ENCODE data around the gene KIF18A.

Gene KIF18A

GRCh38 chr11:28072321-28072720 lies 35.6 kb downstream of the KIF18A start:
- H3K4me3 ChIP-seq (ENCODE audit: low read depth, low read length), result no peak overlapping the region
- DNase-seq (ENCODE audit: low read depth, low spot score), result no peak
- POLR2A ChIA-PET, result interaction anchor here (1.1 kb wide), 1 partner anchor 372 kb away, joined by 4 read pairs; the partner anchor contains the start of gene BDNF
- TF ChIP-seq CTCF (IDR thresholded peaks at IDR 0.05; ENCODE audit: insufficient read depth, low read length, missing control alignments), result no peak
- CTCF ChIA-PET, result interaction anchor here (1.0 to 1.4 kb wide), 2 partner anchors 11 to 1087 kb away, joined by 3 to 4 read pairs; no protein-coding TSS in a partner anchor

GRCh38 chr11:28071305-28071704 lies 36.7 kb downstream of the KIF18A start:
- no peak overlapping the region for H3K4me3 ChIP-seq (ENCODE audit: low read depth, low read length)
- POLR2A ChIA-PET, result no interaction called here
- CTCF ChIA-PET, result interaction anchor here (0.9 kb wide), 1 partner anchor 14 kb away, joined by 3 read pairs; no protein-coding TSS in a partner anchor

DNA sequence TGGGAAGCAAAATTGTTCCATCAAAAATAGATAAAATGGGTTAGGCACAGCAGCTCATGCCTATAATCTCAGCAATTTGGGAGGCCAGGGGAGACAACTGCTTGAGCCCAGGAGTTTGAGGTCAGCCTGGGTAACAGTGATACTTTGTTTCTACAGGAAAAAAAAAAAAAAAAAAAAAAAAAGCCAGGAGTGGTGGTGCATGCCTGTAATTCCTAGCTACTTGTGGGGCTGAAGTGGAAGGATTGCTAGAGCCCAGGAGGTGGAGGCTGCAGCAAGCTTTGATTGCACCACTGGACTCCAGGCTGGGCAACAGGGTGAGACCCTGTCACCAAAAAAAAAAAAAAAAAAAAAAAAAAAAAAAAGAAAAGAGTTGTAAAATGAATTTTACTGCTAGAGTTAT lies 49.6 kb downstream of the KIF18A start:
- peak; percentile 31 for DNase-seq (ENCODE audit: low read depth, low spot score)
- CTCF ChIA-PET, result interaction anchor here (0.7 to 1.4 kb wide), 2 partner anchors 11 to 62 kb away, joined by 3 read pairs; no protein-coding TSS in a partner anchor
- no peak for TF ChIP-seq CTCF (IDR thresholded peaks at IDR 0.05; ENCODE audit: insufficient read depth, low read length, missing control alignments)
- H3K4me3 ChIP-seq (ENCODE audit: low read depth, low read length), result no peak overlapping the region
- POLR2A ChIA-PET, result no interaction called here

More at GRCh38 chr11:28071305-28071704, 36.7 kb downstream of the KIF18A start:
- no peak for DNase-seq (ENCODE audit: low read depth, low spot score)
- no peak for TF ChIP-seq CTCF (IDR thresholded peaks at IDR 0.05; ENCODE audit: insufficient read depth, low read length, missing control alignments)

DNA sequence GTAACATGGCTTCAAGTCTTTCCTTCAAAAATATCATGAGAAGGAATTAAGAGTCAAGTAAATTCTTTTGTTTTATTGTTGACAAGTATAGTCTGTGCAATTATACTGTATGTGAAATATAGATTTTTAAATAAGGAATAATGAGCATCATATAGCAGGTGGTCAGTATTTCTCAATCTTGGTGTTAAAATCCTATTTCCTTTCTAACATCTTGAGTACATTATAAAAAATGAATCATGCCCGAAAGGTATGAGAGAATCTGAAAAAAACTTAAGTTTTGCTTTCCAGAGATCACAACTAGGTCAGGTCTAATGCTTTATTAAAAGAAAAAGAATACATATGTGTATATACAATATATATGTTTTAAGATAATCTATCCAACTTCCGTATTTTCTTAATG lies 53.1 kb downstream of the KIF18A start:
- POLR2A ChIA-PET, result no interaction called here
- no peak overlapping the region for H3K4me3 ChIP-seq (ENCODE audit: low read depth, low read length)
- TF ChIP-seq CTCF (IDR thresholded peaks at IDR 0.05; ENCODE audit: insufficient read depth, low read length, missing control alignments), result no peak
- CTCF ChIA-PET, result no interaction called here
- no peak for DNase-seq (ENCODE audit: low read depth, low spot score)

DNA sequence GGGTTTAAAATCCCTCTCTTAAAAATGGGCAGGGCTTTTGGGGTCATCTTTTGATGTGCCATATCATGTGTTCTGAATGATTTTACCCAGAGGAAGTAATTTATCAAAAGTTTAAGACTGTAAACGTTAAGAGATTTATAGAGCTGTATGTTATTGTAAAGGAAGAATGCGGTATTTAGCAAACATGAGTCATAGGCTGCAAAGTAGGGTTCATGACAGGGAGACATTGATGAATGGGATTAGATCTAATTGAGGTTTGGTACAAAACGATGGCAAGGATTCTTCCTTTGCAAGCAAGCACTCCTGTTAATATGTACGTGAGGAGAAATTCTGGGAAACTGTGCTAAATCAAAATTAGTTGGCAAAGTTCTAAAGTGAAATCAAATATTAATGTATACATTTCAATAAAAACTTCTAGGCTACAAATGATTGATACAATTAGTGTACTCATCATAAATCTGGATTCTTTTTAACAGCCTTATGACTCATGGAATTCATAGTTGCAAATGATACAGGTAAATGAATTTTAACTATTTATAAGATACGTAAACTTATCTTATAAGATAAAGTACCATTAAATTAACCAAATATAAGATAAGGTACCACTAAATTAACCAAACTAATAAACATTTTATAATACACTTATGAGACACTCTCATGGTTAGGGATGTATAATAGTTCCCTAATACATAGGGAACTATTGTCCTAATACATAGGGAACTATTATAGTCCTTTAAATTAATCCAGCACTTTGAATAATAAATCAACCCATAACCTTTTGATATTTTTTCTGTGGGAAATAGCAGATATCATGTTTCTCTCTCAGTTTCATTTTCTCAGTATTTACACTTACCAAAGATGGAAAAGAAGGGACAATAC lies 58.4 kb downstream of the KIF18A start:
- TF ChIP-seq CTCF (IDR thresholded peaks at IDR 0.05; ENCODE audit: insufficient read depth, low read length, missing control alignments), result no peak
- ChIA-PET CTCF (no interaction called here), POLR2A (interaction anchor here (1.3 kb wide), 1 partner anchor 116 kb away, joined by 3 read pairs; no protein-coding TSS in a partner anchor)
- no peak overlapping the region for H3K4me3 ChIP-seq (ENCODE audit: low read depth, low read length)
- no peak for DNase-seq (ENCODE audit: low read depth, low spot score)

DNA sequence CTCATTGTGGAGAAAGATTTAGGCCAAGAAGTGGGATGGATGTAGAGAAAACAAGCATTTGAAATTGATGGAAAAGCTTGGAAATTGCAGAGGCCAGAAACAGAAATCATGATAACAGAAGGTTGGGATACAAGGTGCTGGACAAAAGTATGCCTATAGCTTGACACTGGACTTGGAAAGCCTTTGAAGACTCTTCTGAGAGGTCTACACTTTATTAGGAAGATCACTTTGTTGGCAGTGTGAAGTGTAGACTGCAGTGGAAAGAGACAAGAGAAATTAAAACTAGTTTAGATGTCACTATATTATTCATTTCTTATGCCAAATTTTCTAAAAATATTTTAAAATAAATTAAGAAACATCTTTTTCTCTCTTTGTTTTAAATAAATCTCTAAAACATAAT lies 59.1 kb downstream of the KIF18A start:
- ChIA-PET CTCF (no interaction called here), POLR2A (interaction anchor here (1.3 kb wide), 1 partner anchor 115 kb away, joined by 3 read pairs; no protein-coding TSS in a partner anchor)
- no peak for TF ChIP-seq CTCF (IDR thresholded peaks at IDR 0.05; ENCODE audit: insufficient read depth, low read length, missing control alignments)
- no peak for DNase-seq (ENCODE audit: low read depth, low spot score)
- no peak overlapping the region for H3K4me3 ChIP-seq (ENCODE audit: low read depth, low read length)
